ENCODE results near the gene FXN. TPM values are rescaled to one million over a fixed set of nuclear protein-coding genes. Genes with fewer than 3 reads are reported as not detected.

The FXN gene
- total and polyA plus RNA-seq, 2 donors (not counting 1 experiment from before 2014, with no cell fraction given), result 8.8 to 9.6 TPM

GRCh38 chr9:69086312-69086711 is 50.8 kb downstream of the FXN start:
- Histone ChIP-seq H2AFZ (ENCODE audit: insufficient read depth, low read depth, low read length, poor library complexity, severe bottlenecking) (no peak overlapping the region), H3K9me3 (ENCODE audit: control extremely low read depth in 1 of 3, control insufficient read depth in 2 of 3, insufficient read depth in 1 of 3, low read length in 2 of 3) (no peaks in the 10 kb centered on the region), H3K4me2 (replicated peaks; ENCODE audit: low read depth, low read length, poor library complexity, severe bottlenecking) (no peak overlapping the region), H3K79me2 (ENCODE audit: control insufficient read depth, insufficient read depth, low read length) (no peaks in the 10 kb centered on the region), H4K20me1 (ENCODE audit: control insufficient read depth, insufficient read depth, low read length, poor library complexity, severe bottlenecking) (no peaks in the 10 kb centered on the region), H3K27ac (ENCODE audit: low read length in 2 of 2) (no peak overlapping the region), H3K4me3 (ENCODE audit: control extremely low read depth in 1 of 5, extremely low read depth in 1 of 5, insufficient read depth in 1 of 5, low read depth in 2 of 5, low read length in 4 of 5) (no peak overlapping the region), H3K36me3 (replicated peaks in 1 of 2; ENCODE audit: control extremely low read depth in 1 of 2, control insufficient read depth in 1 of 2, extremely low read depth in 1 of 2, insufficient read depth in 2 of 2, low read length in 1 of 2) (no peaks in the 10 kb centered on the region), H3K27me3 (replicated peaks in 1 of 4; ENCODE audit: control extremely low read depth in 1 of 4, control insufficient read depth in 3 of 4, insufficient read depth in 4 of 4, low read length in 3 of 4) (no peaks in the 10 kb centered on the region), H3K4me1 (ENCODE audit: control insufficient read depth in 2 of 2, insufficient read depth in 2 of 2, low read length in 2 of 2) (no peaks in the 10 kb centered on the region), H3K9ac (ENCODE audit: low read length) (no peak overlapping the region)
- DNase-seq (no peak), ATAC-seq (ENCODE audit: low read depth) (no peak)
- TF ChIP-seq EZH2 (IDR thresholded peaks at IDR 0.05; ENCODE audit: borderline replicate concordance, insufficient read depth, low read depth, low read length, poor library complexity, severe bottlenecking) (no peak), CTCF (IDR thresholded peaks at IDR 0.05) (no peak)
- no peak overlapping the region for H3K27ac Mint-ChIP-seq
- intact Hi-C loops (cut with micrococcal nuclease), result no loop called here
- H3K9me3 Mint-ChIP-seq (ENCODE audit: insufficient read depth), result no peaks in the 10 kb centered on the region
- ChIA-PET POLR2A (no interaction called here), CTCF (no interaction called here)
- H3K27me3 Mint-ChIP-seq, result no peaks in the 10 kb centered on the region
- H3K4me3 Mint-ChIP-seq, result no peak overlapping the region
- no peaks in the 10 kb centered on the region for H3K4me1 Mint-ChIP-seq
- 100% methylated on average over 1 of the region's 2 CpGs for WGBS (ENCODE audit: insufficient coverage)

GRCh38 chr9:69086769-69087168 is 51.2 kb downstream of the FXN start:
- intact Hi-C loops (cut with micrococcal nuclease), result no loop called here
- H3K27me3 Mint-ChIP-seq, result no peaks in the 10 kb centered on the region
- no peak overlapping the region for H3K9ac ChIP-seq (ENCODE audit: low read length)
- no peak overlapping the region for H3K4me3 Mint-ChIP-seq
- H3K79me2 ChIP-seq (ENCODE audit: control insufficient read depth, insufficient read depth, low read length), result no peaks in the 10 kb centered on the region
- CTCF ChIA-PET, result no interaction called here
- H2AFZ ChIP-seq (ENCODE audit: insufficient read depth, low read depth, low read length, poor library complexity, severe bottlenecking), result no peak overlapping the region
- POLR2A ChIA-PET, result no interaction called here
- ATAC-seq (ENCODE audit: low read depth) (no peak), DNase-seq (no peak)
- no CpG with 5 or more reads among the region's 2 CpGs for WGBS (ENCODE audit: insufficient coverage)
- no peaks in the 10 kb centered on the region for H3K9me3 Mint-ChIP-seq (ENCODE audit: insufficient read depth)
- H3K4me2 ChIP-seq (replicated peaks; ENCODE audit: low read depth, low read length, poor library complexity, severe bottlenecking), result no peak overlapping the region
- H3K27me3 ChIP-seq (replicated peaks in 1 of 4; ENCODE audit: control extremely low read depth in 1 of 4, control insufficient read depth in 3 of 4, insufficient read depth in 4 of 4, low read length in 3 of 4), result no peaks in the 10 kb centered on the region
- no peak overlapping the region for H3K4me3 ChIP-seq (ENCODE audit: control extremely low read depth in 1 of 5, extremely low read depth in 1 of 5, insufficient read depth in 1 of 5, low read depth in 2 of 5, low read length in 4 of 5)
- no peak overlapping the region for H3K27ac Mint-ChIP-seq
- H3K4me1 ChIP-seq (ENCODE audit: control insufficient read depth in 2 of 2, insufficient read depth in 2 of 2, low read length in 2 of 2), result no peaks in the 10 kb centered on the region
- no peaks in the 10 kb centered on the region for H3K36me3 ChIP-seq (replicated peaks in 1 of 2; ENCODE audit: control extremely low read depth in 1 of 2, control insufficient read depth in 1 of 2, extremely low read depth in 1 of 2, insufficient read depth in 2 of 2, low read length in 1 of 2)
- H3K4me1 Mint-ChIP-seq, result no peaks in the 10 kb centered on the region
- TF ChIP-seq EZH2 (IDR thresholded peaks at IDR 0.05; ENCODE audit: borderline replicate concordance, insufficient read depth, low read depth, low read length, poor library complexity, severe bottlenecking) (no peak), CTCF (IDR thresholded peaks at IDR 0.05) (no peak)
- H4K20me1 ChIP-seq (ENCODE audit: control insufficient read depth, insufficient read depth, low read length, poor library complexity, severe bottlenecking), result no peaks in the 10 kb centered on the region
- no peaks in the 10 kb centered on the region for H3K9me3 ChIP-seq (ENCODE audit: control extremely low read depth in 1 of 3, control insufficient read depth in 2 of 3, insufficient read depth in 1 of 3, low read length in 2 of 3)
- H3K27ac ChIP-seq (ENCODE audit: low read length in 2 of 2), result no peak overlapping the region

All from B cell (primary cell).